GM19397 (cell line): ENCODE data around the gene OR5M11.
"Not testable (repeated sequence)": the region's sequence is repeated elsewhere in the genome, so short reads cannot be mapped to it uniquely, and the experiment has no call there.

Experiments
- ATAC-seq: cut with Tn5 transposase; IDR thresholded peaks from one replicate; pipeline ENCODE4 v1.9.1; 2021; ENCODE audit warnings: mild to moderate bottlenecking, moderate library complexity; ENCODE audit not compliant: unreplicated experiment

Gene OR5M11

DNA sequence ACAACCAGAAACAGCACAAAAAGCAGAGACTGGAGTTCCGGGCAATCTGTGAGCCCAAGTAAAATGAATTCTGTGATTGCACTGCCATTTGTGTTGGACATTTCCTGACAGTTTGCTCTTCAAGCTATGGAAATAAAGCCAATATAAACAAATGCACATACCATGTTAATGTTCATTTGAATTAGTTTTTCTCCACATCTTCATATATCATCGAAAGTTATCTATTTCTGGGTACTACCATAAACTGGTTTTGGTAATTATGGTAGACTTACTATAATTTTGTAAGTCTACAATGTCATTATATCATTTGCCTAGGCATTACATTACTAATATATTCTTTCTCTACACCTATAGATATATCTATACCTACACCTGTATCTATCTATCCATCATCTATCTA is at the start of gene OR5M11:
Gene OR5M11 (minus strand): TSS at position 101 of the 400 bp plus-strand sequence. CDS start 0 bp downstream, at position 101.
- ATAC-seq = no peak

DNA sequence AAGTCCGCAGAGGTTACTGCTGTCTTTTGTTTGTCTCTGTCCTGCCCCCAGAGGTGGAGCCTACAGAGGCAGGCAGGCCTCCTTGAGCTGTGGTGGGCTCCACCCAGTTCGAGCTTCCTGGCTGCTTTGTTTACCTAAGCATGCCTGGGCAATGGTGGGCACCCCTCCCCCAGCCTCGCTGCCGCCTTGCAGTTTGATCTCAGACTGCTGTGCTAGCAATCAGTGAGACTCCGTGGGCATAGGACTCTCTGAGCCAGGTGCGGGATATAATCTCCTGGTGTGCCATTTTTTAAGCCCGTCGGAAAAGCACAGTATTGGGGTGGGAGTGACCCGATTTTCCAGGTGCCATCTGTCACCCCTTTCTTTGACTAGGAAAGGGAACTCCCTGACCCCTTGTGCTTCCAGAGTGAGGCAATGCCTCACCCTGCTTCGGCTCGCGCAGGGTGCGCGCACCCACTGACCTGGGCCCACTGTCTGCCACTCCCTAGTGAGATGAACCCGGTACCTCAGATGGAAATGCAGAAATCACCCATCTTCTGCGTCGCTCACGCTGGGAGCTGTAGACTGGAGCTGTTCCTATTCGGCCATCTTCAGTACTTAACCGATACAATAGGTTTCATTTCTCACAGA is 49.1 kb upstream of the OR5M11 start:
- ATAC-seq = not testable (repeated sequence)

DNA sequence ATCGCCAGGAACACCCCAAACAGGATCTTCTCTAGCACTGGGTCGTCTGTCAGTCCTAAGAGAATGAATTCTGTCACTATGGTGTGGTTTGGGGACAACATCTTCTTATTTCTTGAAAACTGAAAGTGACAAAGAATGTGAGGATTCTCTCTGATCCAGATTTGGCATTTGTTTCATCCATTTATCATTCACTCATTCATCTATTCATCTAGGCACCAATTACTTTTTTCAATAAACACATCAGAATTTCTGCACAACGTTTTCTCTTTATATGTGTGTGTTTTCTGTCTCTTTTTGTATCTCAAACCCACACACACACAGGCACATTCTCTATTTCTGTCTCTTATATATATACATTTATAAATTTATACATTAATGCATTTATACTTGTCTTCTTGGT is 34.6 kb upstream of the OR5M11 start, which contains the start of gene OR5M10:
Gene OR5M10 (minus strand): TSS at position 101 of the 400 bp plus-strand sequence. CDS start 0 bp downstream, at position 101.
- no peak for ATAC-seq

DNA sequence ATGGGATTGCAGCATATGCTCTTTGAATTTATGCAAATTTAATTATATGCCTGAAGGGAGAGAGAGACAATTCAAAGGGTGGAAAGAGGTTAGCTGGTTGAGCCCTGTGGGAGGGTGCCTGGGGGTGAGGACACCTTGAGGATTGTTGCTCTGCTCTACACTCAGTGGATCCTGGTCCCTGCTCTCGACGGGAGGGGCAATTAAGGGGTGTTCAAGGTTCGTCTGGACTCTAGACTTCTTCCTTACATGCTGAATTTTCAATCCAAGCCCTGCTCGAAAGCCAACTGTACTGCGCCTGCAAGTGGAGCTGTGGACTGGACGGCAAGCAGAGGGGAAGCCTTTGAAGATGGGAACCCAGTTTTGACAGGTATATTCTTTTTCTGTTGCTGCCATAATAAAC is 15.5 kb upstream of the OR5M11 start:
- no peak for ATAC-seq

DNA sequence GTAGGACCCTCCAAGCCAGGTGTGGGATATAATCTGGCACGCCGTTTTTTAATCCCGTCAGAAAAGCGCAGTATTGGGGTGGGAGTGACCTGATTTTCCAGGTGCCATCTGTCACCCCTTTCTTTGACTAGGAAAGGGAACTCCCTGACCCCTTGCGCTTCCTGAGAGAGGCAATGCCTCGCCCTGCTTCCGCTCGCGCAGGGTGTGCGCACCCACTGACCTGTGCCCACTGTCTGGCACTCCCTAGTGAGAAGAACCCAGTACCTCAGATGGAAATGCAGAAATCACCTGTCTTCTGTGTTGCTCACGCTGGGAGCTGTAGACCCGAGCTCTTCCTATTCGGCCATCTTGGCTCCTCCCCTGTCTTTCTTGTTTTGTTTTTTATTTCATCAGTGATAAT is 11.6 kb upstream of the OR5M11 start:
- not testable (repeated sequence) for ATAC-seq

DNA sequence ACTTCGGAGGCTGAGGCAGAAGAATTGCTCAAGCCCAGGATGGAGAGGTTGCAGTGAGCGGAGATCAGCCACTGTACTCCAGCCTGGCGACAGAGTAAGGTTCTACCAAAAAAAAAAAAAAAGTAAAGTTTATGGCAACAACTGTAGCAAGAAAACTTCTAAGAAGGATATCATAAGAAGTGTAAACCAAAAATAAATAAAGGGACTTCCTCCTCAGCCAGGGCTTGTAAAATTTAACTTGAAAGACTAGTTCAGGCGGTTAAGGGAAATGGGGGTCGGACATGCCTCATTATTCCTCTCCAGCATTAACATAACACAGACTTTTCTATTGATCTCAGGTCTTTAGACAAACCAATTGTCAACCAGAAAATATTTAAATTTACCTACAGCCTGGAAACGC is 2.5 kb upstream of the OR5M11 start:
- no peak for ATAC-seq

DNA sequence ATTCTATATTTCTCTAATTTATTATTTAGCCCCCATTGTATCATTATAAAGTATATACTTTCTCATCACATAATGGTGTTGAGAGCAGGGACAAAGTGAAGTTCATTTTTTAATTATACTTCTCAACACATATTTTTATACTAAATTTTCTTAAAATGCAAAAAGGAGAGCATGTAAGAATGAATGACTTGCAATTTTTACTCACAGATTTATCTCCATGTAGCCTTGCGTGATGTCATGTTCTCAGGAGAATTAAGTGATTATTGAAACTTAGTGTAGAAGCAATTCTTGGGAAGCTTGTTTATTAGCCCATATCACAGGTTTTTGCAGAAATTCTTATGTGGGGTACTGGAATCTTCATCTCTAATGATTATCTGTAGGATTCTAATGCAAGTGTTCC is 682 bp upstream of the OR5M11 start:
- ATAC-seq = no peak

DNA sequence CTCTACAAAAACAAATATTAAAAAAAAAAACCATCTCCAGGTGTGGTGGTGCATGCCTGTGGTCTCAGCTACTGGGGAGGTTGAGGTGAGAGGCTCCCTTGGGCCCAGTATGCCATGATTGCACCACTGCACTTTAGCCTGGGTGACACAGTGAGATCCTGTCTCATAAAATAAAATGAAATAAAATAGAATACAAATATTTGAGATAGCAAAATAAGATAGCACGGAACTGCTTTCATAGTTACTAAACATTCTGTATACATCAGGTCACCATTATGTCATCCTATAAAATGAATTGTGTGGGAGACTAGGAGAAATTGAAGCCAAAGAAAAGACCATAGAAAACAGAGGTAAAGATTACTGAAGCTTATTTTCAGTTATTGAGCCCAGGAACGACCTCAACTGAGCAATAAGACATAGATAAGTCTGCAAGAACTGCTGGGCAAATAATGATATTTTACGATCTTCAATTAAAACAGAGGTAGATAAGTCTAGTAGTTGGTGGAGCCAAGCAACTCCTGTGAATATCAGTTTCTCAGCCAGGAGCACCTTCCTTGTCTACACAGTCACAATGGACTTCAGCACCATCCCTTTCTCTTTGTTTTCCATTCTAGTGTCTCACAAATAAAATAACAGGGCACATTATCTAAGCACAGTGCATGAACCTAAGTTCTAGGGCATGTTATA is 9.9 kb downstream of the OR5M11 start:
- no peak for ATAC-seq

DNA sequence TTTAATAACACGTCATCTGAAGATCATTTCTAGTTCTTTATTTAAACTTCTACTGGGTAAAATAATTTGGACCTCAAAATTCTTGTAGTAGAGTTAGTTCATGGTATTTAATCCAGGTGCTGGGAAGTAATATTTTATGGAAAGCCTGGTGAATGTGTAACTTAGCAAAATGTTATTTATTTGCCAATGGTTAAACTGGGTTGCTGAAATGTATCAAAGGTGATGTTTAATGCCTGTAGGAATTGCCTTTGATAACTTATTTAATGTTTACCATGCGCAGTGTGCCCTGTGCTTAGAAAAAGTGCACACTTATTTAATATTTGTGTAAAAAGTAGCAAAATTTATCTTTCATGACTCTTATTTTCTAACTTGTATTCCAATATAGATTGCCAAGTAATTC is 11.2 kb downstream of the OR5M11 start:
- ATAC-seq = no peak

DNA sequence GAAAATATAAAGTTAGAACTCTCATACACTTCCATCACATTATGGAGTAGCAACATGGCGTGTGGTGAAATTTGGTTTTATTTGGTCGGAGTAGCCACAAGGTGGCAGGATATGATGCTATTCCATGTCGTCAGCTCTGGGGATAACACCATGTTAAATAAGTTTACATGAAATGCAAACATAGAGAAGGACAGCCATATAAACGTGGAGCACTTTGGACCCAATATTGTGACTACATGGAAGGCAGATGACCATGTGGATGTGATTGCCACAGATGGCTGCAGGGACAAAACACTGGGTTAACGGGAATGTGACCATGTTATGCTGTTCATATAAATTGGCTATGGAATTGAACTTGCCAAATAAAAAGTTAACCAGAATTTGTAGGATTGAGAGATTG is 21.0 kb downstream of the OR5M11 start:
- no peak for ATAC-seq

DNA sequence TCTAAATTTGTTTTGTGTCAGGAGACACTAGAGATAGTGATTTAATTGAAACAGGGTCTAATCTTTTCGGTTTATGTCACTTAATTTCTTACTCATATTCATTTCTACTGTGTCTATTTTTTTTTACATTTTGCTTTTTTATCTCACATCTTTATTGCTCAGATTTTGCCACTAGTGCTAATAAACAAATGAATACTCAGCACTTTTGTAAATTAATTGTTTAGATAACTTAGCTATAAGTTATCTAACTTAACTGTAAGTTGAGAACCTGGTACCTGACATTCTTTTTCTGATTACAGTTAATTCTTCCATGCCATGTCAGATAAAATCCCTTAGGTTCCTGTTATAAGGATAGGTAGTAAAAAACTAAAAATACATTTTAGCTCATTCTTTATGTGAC is 29.8 kb downstream of the OR5M11 start:
- no peak for ATAC-seq

DNA sequence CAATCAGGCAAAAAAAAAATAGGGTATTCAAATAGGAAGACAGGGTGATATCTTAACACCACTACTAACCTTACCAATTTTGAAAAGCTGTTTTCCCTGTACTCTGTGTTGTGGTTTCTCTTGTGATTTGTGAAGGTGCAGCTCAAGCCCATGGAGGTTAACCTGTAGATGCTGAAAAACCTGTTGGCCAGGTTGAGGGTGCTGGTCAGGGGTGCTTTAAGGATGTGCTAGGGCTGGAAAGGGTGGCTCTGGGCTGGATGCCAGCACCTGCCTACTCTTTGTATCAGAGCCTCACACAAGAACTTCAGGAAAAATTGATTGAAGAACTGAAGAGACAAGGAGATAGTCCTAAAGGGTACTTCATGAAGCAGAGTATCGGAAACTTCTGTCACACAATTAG is 33.6 kb downstream of the OR5M11 start:
- ATAC-seq = no peak

DNA sequence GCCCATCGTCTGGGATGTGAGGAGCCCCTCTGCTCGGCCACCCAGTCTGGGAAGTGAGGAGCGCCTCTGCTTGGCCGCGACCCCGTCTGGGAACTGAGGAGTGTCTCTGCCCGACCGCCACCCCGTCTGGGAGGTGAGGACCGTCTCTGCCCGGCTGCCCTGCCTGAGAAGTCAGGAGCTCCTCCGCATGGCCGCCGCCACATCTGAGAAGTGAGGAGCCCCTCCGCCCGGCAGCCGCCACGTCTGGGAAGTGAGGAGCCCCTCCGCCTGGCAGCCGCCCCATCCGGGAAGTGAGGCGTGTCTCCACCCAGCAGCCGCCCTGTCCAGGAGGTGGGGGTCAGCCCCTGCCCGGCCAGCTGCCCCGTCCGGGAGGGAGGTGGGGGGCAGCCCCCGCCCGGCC is 46.0 kb downstream of the OR5M11 start:
- ATAC-seq = no peak

DNA sequence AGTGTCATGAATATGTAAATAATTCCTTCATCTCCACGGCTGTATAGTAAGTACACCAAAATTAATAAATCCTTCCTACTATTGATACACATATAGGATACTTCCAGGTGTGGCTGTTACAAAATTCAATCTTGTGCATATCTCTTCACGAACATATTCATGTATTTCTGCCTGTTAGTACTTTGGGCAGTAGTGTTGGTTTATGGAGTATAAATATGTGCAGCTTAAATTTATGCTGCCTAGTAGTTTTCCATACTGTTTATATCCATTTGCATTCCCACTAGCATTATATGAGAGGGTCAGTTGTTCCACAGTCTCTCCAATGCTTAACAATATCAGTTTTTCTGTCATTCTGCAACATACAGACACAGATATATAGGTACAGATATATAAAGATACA is 47.9 kb downstream of the OR5M11 start:
- no peak for ATAC-seq
